Mucosa of rectum (tissue), 2 donors: ENCODE data around the gene TBC1D22A.

Source experiments
- H3K27ac ChIP-seq, 2 donors: one replicate each; pipeline ENCODE4 v1.7.0; 2013; ENCODE audit warnings: inconsistent platforms in 2 of 2, low read depth in 2 of 2, low read length in 2 of 2
- H3K27me3 ChIP-seq, 2 donors: one replicate each; pipeline ENCODE4 v1.7.0; 2013; ENCODE audit warnings: low read length in 2 of 2; ENCODE audit not compliant: control insufficient read depth in 2 of 2, insufficient read depth in 2 of 2
- H3K36me3 ChIP-seq, 2 donors: one replicate each; pipeline ENCODE4 v1.7.0; 2013; ENCODE audit warnings: low read length in 2 of 2; ENCODE audit not compliant: control insufficient read depth in 2 of 2, insufficient read depth in 2 of 2
- H3K4me1 ChIP-seq, 2 donors: one replicate each; pipeline ENCODE4 v1.7.0; 2013; ENCODE audit warnings: low read length in 2 of 2, mild to moderate bottlenecking in 1 of 2; ENCODE audit not compliant: control insufficient read depth in 2 of 2, insufficient read depth in 2 of 2
- H3K4me3 ChIP-seq, 2 donors: one replicate each; pipeline ENCODE4 v1.7.0; 2013; ENCODE audit warnings: low read length in 2 of 2
- H3K9ac ChIP-seq, 2 donors: one replicate each; pipeline ENCODE4 v1.7.0; 2013; ENCODE audit warnings: low read length in 2 of 2, low read depth in 1 of 2, mild to moderate bottlenecking in 1 of 2
- H3K9me3 ChIP-seq, 2 donors: one replicate each; pipeline ENCODE4 v1.7.0; 2013; ENCODE audit warnings: low read length in 2 of 2; ENCODE audit not compliant: control insufficient read depth in 2 of 2
- donor health status: healthy.
- donor health status: Normal muscosa, but diverticular disease.

TBC1D22A gene

GRCh38 chr22:46982635-46983034 lies 220.2 kb downstream of the TBC1D22A start:
- H3K9ac ChIP-seq = no peak overlapping the region
- no peaks in the 10 kb centered on the region for H3K9me3 ChIP-seq
- H3K4me1 ChIP-seq = no peaks in the 10 kb centered on the region

GRCh38 chr22:46983046-46983445 lies 220.6 kb downstream of the TBC1D22A start:
- H3K27ac ChIP-seq = no peak overlapping the region
- peaks cover 5% of the 10 kb centered on the region in 2 donors for H3K36me3 ChIP-seq
- no peak overlapping the region for H3K4me3 ChIP-seq
- H3K9ac ChIP-seq = no peak overlapping the region
- H3K27me3 ChIP-seq = no peaks in the 10 kb centered on the region
- H3K9me3 ChIP-seq = no peaks in the 10 kb centered on the region
- H3K4me1 ChIP-seq = no peaks in the 10 kb centered on the region

More at GRCh38 chr22:46982635-46983034, 220.2 kb downstream of the TBC1D22A start:
- no peak overlapping the region for H3K27ac ChIP-seq
- H3K4me3 ChIP-seq = no peak overlapping the region
- H3K36me3 ChIP-seq = peaks cover 5 to 9% of the 10 kb centered on the region in 2 donors
- H3K27me3 ChIP-seq = no peaks in the 10 kb centered on the region

DNA sequence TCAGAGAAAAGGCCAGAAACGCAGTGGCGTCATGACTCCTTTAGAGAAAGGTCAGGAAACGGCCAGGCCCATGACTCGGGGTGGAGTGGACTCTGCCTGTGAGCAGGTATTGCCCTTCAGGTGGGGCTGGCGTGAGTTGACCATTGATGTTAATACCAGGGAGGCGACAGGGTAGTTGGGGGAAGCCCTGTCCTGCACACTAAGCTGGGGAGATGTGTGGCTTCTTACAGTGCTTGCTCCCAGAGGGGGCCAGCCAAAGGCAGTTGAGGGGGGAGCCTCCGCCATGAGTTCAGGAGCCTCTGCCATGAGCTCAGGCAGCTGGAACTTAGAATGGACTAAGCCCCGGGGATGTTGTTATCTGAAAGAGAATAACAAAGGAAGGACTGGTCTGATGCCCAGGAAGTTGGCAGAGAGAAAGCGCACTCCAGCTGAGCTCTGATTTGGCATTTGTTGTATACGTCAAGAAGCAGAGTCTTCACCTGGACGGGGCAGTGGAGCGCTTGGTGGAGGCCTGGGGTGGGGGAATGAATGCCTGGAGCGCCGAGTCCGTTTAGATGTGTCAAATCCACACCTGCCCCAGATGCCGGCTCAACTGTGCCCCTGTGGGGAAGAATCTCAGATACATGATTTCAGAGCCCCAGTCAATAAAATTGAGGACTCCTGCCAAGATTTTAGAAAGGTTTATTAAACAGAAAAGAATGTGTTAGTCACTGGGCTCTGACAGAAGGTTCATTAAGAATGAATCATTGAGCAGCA lies 222.5 kb downstream of the TBC1D22A start:
- Histone ChIP-seq H3K36me3 (peaks cover 0 to 4% of the 10 kb centered on the region in 2 donors), H3K4me1 (no peaks in the 10 kb centered on the region), H3K27ac (no peak overlapping the region), H3K9me3 (no peaks in the 10 kb centered on the region), H3K27me3 (no peaks in the 10 kb centered on the region), H3K4me3 (no peak overlapping the region), H3K9ac (no peak overlapping the region)

- Histone ChIP-seq H3K4me3 (no peak overlapping the region), H3K9me3 (no peaks in the 10 kb centered on the region), H3K27ac (no peak overlapping the region), H3K36me3 (peaks cover 3 to 6% of the 10 kb centered on the region in 2 donors), H3K27me3 (no peaks in the 10 kb centered on the region), H3K9ac (no peak overlapping the region), H3K4me1 (no peaks in the 10 kb centered on the region)
These were observed 223.0 kb downstream of the TBC1D22A start for GRCh38 chr22:46985507-46985882.

- peaks cover 15 to 19% of the 10 kb centered on the region in 2 donors for H3K36me3 ChIP-seq
- no peak overlapping the region for H3K4me3 ChIP-seq
- no peaks in the 10 kb centered on the region for H3K27me3 ChIP-seq
These were observed 224.3 kb downstream of the TBC1D22A start for GRCh38 chr22:46986788-46987187.

GRCh38 chr22:46990937-46991550 lies 228.6 kb downstream of the TBC1D22A start:
- peaks cover 19 to 33% of the 10 kb centered on the region in 2 donors for H3K36me3 ChIP-seq
- no peak overlapping the region for H3K9ac ChIP-seq
- H3K4me1 ChIP-seq = no peaks in the 10 kb centered on the region
- no peaks in the 10 kb centered on the region for H3K27me3 ChIP-seq
- H3K27ac ChIP-seq = no peak overlapping the region
- H3K4me3 ChIP-seq = no peak overlapping the region
- no peaks in the 10 kb centered on the region for H3K9me3 ChIP-seq

More at GRCh38 chr22:46986788-46987187, 224.3 kb downstream of the TBC1D22A start:
- H3K9me3 ChIP-seq = no peaks in the 10 kb centered on the region
- H3K9ac ChIP-seq = no peak overlapping the region
- no peaks in the 10 kb centered on the region for H3K4me1 ChIP-seq
- H3K27ac ChIP-seq = no peak overlapping the region

DNA sequence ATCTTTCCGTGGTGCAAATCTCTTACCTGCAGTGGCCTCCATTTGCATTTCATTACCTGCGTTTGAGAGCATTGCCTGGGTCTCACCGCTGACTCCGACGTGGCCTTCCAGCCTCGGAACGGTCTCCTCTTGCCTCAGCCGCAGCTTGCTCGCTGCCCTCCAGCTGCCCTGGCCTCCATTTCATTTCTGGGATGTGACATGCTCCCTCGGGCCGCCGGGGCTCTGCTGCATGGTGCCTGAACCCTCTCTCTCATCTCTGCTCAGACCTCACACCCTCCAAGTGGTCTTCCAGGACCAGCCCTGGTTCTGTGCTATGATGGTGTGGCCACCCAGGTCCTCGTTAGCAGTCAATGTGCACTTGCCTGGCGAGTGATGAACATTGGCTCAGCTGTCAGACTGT lies 229.2 kb downstream of the TBC1D22A start:
- Histone ChIP-seq H3K9me3 (no peaks in the 10 kb centered on the region), H3K4me3 (no peak overlapping the region), H3K27ac (no peak overlapping the region), H3K4me1 (no peaks in the 10 kb centered on the region), H3K9ac (no peak overlapping the region), H3K27me3 (no peaks in the 10 kb centered on the region), H3K36me3 (peaks cover 19 to 36% of the 10 kb centered on the region in 2 donors)

GRCh38 chr22:46992121-46992731 lies 229.8 kb downstream of the TBC1D22A start:
- H3K27ac ChIP-seq = no peak overlapping the region
- H3K9me3 ChIP-seq = no peaks in the 10 kb centered on the region
- H3K9ac ChIP-seq = no peak overlapping the region
- H3K27me3 ChIP-seq = no peaks in the 10 kb centered on the region
- H3K4me3 ChIP-seq = no peak overlapping the region
- no peaks in the 10 kb centered on the region for H3K4me1 ChIP-seq
- H3K36me3 ChIP-seq = peaks cover 19 to 36% of the 10 kb centered on the region in 2 donors

- Histone ChIP-seq H3K9me3 (no peaks in the 10 kb centered on the region), H3K27ac (no peak overlapping the region), H3K36me3 (peaks cover 27 to 40% of the 10 kb centered on the region in 2 donors)
These were observed 231.2 kb downstream of the TBC1D22A start for GRCh38 chr22:46993633-46994032.

GRCh38 chr22:46994265-46994664 lies 231.8 kb downstream of the TBC1D22A start:
- Histone ChIP-seq H3K27ac (no peak overlapping the region), H3K27me3 (no peaks in the 10 kb centered on the region), H3K4me3 (no peak overlapping the region), H3K9ac (no peak overlapping the region), H3K9me3 (no peaks in the 10 kb centered on the region), H3K36me3 (peaks cover 32 to 41% of the 10 kb centered on the region in 2 donors), H3K4me1 (no peaks in the 10 kb centered on the region)

More at GRCh38 chr22:46993633-46994032, 231.2 kb downstream of the TBC1D22A start:
- Histone ChIP-seq H3K27me3 (no peaks in the 10 kb centered on the region), H3K9ac (no peak overlapping the region), H3K4me3 (no peak overlapping the region), H3K4me1 (no peaks in the 10 kb centered on the region)
